Fibroblast of villous mesenchyme (primary cell): ENCODE results near the gene ACRV1. TPM values are rescaled to one million over a fixed set of nuclear protein-coding genes. Genes with fewer than 3 reads are reported as not detected.

Experiments used
- DNase-seq: peaks from one replicate; pipeline ENCODE4 v3.0.0-alpha.2; 2010; ENCODE audit warnings: low read depth
- H3K4me3 ChIP-seq: 2 replicates; pipeline ENCODE4 v1.5.1; 2011; ENCODE audit warnings: low read depth, mild to moderate bottlenecking, low read length
- total RNA-seq: library from RNA; depleted of rRNA; stranded (reverse); fragments of >200 nt; gene quantifications from 2 replicates; pipeline ENCODE4 v1.2.3, GENCODE V29; 2012
- TF ChIP-seq, protein P1 (sequence below): IDR thresholded peaks from 2 replicates; pipeline ENCODE4 v1.5.1; 2012; ENCODE audit warnings: low read depth, mild to moderate bottlenecking, low read length; ENCODE audit not compliant: insufficient read depth

The ACRV1 gene
- total RNA-seq, 1 donor, result not detected

- TF ChIP-seq, protein P1, sequence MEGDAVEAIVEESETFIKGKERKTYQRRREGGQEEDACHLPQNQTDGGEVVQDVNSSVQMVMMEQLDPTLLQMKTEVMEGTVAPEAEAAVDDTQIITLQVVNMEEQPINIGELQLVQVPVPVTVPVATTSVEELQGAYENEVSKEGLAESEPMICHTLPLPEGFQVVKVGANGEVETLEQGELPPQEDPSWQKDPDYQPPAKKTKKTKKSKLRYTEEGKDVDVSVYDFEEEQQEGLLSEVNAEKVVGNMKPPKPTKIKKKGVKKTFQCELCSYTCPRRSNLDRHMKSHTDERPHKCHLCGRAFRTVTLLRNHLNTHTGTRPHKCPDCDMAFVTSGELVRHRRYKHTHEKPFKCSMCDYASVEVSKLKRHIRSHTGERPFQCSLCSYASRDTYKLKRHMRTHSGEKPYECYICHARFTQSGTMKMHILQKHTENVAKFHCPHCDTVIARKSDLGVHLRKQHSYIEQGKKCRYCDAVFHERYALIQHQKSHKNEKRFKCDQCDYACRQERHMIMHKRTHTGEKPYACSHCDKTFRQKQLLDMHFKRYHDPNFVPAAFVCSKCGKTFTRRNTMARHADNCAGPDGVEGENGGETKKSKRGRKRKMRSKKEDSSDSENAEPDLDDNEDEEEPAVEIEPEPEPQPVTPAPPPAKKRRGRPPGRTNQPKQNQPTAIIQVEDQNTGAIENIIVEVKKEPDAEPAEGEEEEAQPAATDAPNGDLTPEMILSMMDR, result no peak
- no peak overlapping the region for H3K4me3 ChIP-seq
Measured at GRCh38 chr11:125679837-125680236, 810 bp downstream of the ACRV1 start.

GRCh38 chr11:125679397-125679796 is 1.2 kb downstream of the ACRV1 start:
- DNase-seq, result no peak
- TF ChIP-seq, protein P1, result peak; percentile 25
- no peak overlapping the region for H3K4me3 ChIP-seq

More at GRCh38 chr11:125679837-125680236, 810 bp downstream of the ACRV1 start:
- no peak for DNase-seq

GRCh38 chr11:125675196-125675595 is 5.5 kb downstream of the ACRV1 start:
- no peak for DNase-seq
- H3K4me3 ChIP-seq, result no peak overlapping the region
- TF ChIP-seq, protein P1, result no peak

DNA sequence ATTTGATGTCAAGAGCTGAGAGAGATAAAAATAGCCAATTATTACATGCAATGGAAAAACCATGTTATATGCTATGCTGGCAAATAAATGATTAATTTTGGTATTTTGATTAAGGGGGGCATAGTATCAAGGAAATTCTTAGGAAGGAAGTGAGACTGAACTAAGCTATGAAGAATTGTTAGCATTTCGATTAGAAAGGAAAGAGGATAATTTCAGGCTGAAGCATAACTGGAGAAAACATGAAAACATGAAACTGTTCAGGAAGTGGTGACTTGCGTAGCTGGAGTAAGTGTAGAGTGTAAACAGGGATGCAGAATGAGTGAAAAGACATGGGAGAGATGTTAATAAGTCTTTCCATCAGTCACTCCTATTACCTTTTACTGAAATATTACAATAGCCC is 6.4 kb downstream of the ACRV1 start:
- no peak overlapping the region for H3K4me3 ChIP-seq
- TF ChIP-seq, protein P1, result no peak
- no peak for DNase-seq

GRCh38 chr11:125671561-125671960 is 9.1 kb downstream of the ACRV1 start:
- no peak overlapping the region for H3K4me3 ChIP-seq
- TF ChIP-seq, protein P1, result no peak
- no peak for DNase-seq

GRCh38 chr11:125670172-125670571 is 10.5 kb downstream of the ACRV1 start:
- H3K4me3 ChIP-seq, result no peak overlapping the region
- TF ChIP-seq, protein P1, result no peak
- no peak for DNase-seq

DNA sequence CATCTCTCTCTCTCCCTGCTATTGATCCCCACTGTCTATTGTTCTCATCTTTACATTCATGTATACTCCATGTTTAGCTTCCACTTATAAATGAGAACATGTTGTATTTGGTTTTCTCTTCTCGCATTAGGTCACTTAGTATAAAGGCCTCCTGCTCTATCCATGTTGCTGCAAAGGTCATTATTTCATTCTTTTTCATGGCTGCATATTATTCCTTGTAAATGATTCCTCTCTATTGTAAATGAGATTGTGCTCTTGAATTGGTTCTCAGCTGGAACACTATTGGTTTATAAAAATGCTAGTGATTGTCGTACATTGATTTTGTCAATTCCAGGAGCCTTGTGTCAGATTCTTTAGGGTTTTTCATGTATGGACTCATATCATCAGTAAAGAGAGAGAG is 13.5 kb downstream of the ACRV1 start:
- TF ChIP-seq, protein P1, result no peak
- H3K4me3 ChIP-seq, result no peak overlapping the region
- DNase-seq, result no peak
